GM10266 (cell line): ENCODE measurements around the gene TPT1.
"Not testable (repeated sequence)": the region's sequence is repeated elsewhere in the genome, so short reads cannot be mapped to it uniquely, and the experiment has no call there.

Source experiments
- DNase-seq: peaks from one replicate; pipeline ENCODE4 v3.0.0; 2012; ENCODE audit errors: extremely low spot score
- TF ChIP-seq, protein P1 (sequence below): IDR thresholded peaks from 2 replicates; pipeline ENCODE4 v1.5.1; 2012; ENCODE audit warnings: mild to moderate bottlenecking, low read depth; ENCODE audit not compliant: control insufficient read depth, insufficient read depth; ENCODE audit errors: missing control alignments

Gene TPT1

DNA sequence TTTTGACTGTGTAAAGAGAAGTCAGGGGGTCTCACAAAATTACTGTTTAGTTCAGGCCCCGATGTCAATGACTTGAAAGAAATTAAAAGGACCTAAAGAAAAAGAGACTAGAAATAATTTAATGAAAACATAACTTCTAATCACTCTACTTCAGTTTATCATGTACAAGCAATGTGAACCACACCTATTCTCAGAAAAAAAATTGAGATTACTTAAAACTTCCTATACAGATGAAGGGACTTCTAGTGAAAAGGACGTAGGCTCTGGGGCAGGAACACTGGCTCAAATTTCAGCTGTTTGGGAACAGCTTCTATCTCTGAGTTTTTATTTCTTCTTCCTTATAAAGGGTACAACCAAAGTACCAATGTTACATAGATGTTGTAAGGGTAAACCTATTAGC lies 38.0 kb downstream of the TPT1 start:
- no peak for DNase-seq
- TF ChIP-seq, protein P1, sequence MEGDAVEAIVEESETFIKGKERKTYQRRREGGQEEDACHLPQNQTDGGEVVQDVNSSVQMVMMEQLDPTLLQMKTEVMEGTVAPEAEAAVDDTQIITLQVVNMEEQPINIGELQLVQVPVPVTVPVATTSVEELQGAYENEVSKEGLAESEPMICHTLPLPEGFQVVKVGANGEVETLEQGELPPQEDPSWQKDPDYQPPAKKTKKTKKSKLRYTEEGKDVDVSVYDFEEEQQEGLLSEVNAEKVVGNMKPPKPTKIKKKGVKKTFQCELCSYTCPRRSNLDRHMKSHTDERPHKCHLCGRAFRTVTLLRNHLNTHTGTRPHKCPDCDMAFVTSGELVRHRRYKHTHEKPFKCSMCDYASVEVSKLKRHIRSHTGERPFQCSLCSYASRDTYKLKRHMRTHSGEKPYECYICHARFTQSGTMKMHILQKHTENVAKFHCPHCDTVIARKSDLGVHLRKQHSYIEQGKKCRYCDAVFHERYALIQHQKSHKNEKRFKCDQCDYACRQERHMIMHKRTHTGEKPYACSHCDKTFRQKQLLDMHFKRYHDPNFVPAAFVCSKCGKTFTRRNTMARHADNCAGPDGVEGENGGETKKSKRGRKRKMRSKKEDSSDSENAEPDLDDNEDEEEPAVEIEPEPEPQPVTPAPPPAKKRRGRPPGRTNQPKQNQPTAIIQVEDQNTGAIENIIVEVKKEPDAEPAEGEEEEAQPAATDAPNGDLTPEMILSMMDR: no peak

DNA sequence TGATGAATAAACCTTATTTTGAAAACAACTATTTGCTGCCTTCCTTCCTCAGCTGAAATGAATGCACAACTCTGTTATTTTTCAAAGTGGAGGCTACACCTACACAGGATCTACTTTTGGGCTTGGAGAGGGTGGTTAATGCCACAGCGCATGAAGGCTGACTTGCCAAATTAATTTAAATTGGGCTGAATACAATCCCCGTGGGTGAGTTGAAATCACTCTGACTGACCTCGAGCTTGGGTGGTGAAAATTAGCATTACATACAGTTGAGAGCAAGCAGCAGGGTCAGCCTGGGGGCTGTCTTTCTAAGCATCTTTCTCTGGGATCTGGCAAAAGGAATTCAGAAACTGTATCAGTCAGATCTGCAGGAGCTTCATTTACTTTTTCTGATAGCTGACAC lies 38.5 kb downstream of the TPT1 start:
- TF ChIP-seq, protein P1: no peak
- DNase-seq: no peak

DNA sequence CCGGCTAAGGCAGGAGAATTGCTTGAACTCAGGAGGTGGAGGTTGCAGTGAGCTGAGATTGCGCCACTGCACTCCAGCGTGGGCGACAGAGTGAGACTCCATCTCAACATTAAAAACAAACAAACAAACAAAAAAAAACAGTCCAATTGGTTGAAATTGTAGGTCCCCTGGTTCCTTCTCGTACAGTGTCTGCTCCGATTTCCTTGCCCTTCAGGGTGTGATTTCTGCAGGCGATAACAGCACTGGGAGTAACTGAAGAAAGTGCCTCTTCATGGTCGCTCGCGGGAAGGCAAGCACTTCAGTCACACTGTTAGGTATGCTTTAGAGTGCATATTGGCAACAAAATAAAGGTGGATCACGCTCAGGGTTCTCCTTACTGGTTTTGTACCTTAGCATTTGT lies 39.7 kb downstream of the TPT1 start:
- TF ChIP-seq, protein P1: no peak
- no peak for DNase-seq

DNA sequence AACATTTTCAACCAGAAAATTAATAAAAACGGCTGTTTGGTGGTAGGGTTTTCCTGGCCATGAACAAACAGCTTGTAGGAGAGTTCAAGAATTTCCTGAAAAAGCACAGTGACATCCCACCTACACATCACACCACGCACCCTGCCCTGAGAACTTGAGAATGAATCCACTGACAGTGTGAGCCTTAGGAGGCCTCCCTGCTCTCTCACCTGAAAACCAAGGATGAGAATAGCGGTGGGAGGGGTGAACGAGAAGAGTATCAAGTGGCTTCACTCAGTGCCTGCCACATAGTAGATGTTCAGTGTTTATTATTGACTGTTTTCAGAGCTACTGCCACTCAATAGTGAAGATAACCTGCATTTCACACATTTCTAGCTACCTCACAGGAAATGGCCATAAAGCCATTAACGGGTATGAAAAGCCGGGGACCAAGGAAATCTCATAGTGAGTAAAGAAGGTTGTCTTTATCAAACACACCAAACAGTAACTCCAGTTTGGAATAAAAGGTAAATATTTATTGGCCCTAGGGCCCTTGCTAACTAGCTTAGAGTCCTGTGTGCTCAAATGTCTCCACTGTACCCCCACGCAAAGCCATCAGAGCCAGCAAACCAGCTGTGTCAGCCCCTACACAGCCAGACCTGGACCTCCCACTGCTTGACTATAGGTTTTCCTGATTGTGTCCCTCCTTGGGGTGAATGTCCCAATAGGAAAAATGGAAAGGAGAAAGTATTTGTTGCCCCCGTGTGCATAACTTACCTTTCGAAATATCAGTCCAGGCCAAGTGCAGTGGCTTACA lies 40.6 kb downstream of the TPT1 start:
- DNase-seq: no peak
- TF ChIP-seq, protein P1: no peak

DNA sequence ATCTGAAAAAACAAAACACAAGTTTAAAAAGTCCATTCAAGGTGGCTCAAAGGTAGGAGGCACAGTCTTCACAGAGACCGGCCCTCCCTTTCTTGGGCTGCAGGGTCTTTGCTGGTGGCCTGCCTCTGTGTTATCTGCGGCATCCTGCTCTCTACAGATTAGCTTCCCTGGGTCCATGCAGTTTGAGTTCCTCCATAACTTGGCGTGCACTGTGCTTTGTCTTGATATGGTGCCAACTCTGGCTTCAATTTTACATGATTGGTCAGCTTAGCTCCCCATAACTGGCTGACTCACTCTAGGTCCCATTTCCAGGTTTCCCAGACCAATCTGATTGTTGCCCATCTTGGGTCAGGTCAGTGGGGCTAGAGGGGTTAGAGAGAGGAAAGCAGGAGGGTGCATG lies 41.8 kb downstream of the TPT1 start:
- TF ChIP-seq, protein P1: no peak
- DNase-seq: no peak

DNA sequence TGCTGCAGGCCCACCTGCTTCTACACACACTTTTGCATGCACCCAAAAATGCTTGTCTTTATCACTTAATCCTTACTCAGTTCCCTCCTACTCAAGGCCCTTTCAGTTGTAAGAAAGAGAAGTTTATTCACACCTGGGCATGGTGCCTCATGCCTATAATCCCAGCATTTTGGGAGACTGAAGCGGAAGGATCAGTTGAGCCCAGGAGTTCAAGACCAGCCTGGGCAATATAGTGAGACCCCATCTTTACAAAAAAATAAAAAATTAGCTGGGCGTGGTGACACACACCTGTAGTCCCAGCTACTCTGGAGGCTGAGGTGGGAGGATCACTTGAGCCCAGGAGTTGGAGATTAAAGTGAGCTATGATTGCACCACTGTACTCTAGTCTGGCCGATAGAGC lies 42.4 kb downstream of the TPT1 start:
- DNase-seq: not testable (repeated sequence)

DNA sequence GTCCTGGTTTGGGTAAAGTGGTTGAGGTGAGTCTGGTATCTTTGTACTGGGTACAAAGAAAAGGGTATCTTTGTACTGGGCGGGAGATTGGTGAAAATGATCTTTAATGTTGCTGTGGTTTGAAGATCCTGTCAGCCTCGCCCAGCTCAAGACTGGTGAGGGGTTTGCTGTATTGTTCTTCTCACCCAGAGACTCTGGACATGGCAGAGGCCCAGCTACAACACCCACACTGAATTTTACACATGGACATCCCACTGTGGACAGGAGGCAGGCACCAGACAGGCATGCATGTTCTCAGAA lies 42.8 kb downstream of the TPT1 start:
- DNase-seq: no peak
- TF ChIP-seq, protein P1: no peak

DNA sequence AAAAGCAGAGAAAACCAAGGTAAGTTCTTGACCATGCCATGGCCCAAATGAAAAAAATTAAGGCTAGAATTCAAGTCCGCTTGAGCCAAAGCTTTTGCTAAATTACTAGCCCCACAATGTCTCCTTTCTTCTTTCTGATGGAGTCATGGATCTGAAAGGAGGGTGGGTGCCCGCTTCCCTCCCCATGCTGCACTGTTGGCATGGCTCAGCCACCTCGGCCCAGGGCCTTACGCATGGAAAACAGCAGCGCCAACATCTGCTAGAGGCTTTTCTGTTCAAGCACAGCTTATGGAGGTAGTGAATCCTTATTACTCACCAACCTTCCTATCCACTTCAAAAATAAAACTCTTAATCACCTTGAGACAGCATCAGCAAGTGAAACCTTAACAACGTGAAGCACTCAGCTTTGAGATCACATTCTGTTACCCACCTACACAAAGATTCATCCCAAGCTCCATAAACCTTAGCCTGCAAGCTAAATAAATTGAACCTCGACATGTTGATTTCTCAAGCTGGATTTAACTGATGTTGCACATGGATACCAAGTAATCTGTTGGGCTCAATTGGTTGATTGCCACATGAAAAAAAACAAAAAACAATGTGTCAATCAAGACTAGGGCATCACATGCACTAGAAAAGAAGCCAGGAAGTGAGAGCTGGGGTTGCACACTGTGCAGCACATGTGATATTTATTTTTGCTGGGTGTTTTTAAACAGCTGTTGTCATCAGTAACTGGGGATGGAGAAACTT lies 43.4 kb downstream of the TPT1 start:
- no peak for DNase-seq
- TF ChIP-seq, protein P1: no peak
